ENCODE measurements around the gene DBI. TPM values are rescaled to one million over a fixed set of nuclear protein-coding genes. Genes with fewer than 3 reads are reported as not detected.

The DBI gene
- total RNA-seq, 4 donors from 2014 or later, result 17.3 to 102 (median 55.2) TPM

GRCh38 chr2:119415630-119416029 is 48.9 kb downstream of the DBI start:
- Histone ChIP-seq H3K36me3 (no peaks in the 10 kb centered on the region), H3K27me3 (no peaks in the 10 kb centered on the region), H3K4me3 (no peak overlapping the region), H3K4me1 (no peaks in the 10 kb centered on the region), H3K9me3 (no peaks in the 10 kb centered on the region), H3K27ac (no peak overlapping the region)
- TF ChIP-seq, protein P1, sequence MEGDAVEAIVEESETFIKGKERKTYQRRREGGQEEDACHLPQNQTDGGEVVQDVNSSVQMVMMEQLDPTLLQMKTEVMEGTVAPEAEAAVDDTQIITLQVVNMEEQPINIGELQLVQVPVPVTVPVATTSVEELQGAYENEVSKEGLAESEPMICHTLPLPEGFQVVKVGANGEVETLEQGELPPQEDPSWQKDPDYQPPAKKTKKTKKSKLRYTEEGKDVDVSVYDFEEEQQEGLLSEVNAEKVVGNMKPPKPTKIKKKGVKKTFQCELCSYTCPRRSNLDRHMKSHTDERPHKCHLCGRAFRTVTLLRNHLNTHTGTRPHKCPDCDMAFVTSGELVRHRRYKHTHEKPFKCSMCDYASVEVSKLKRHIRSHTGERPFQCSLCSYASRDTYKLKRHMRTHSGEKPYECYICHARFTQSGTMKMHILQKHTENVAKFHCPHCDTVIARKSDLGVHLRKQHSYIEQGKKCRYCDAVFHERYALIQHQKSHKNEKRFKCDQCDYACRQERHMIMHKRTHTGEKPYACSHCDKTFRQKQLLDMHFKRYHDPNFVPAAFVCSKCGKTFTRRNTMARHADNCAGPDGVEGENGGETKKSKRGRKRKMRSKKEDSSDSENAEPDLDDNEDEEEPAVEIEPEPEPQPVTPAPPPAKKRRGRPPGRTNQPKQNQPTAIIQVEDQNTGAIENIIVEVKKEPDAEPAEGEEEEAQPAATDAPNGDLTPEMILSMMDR (IDR thresholded peaks at IDR 0.05 in 4 of 5, conservative IDR thresholded peaks at IDR 0.05 in 1 of 5), result no peak
- no peak for TF ChIP-seq POLR2A (IDR thresholded peaks at IDR 0.05)
- in situ Hi-C loops (cut with MboI; ENCODE audit: low sequenced_read_pairs in 4 of 4), result loop anchor here in 3 of 4 donors (10.0 to 25.0 kb wide), 2 partner anchors 247 to 249 kb away; no protein-coding TSS in a partner anchor
- intact Hi-C loops (cut with DNase I; ENCODE audit: low total_unique reads), result no loop called here
- no peak for DNase-seq
- no peak for ATAC-seq

- no peaks in the 10 kb centered on the region for H3K27me3 ChIP-seq
- H3K36me3 ChIP-seq, result no peaks in the 10 kb centered on the region
- no peak for ATAC-seq
- TF ChIP-seq, protein P1 (IDR thresholded peaks at IDR 0.05 in 4 of 5, conservative IDR thresholded peaks at IDR 0.05 in 1 of 5), result no peak
- no peak for TF ChIP-seq POLR2A (IDR thresholded peaks at IDR 0.05)
- no peaks in the 10 kb centered on the region for H3K9me3 ChIP-seq
- no peak overlapping the region for H3K4me3 ChIP-seq
- no peak overlapping the region for H3K27ac ChIP-seq
- intact Hi-C loops (cut with DNase I; ENCODE audit: low total_unique reads), result no loop called here
- no peaks in the 10 kb centered on the region for H3K4me1 ChIP-seq
- no peak for DNase-seq
- in situ Hi-C loops (cut with MboI; ENCODE audit: low sequenced_read_pairs in 4 of 4), result loop anchor here in 3 of 4 donors (10.0 to 25.0 kb wide), 2 partner anchors 246 to 248 kb away; no protein-coding TSS in a partner anchor
These were observed 49.6 kb downstream of the DBI start for GRCh38 chr2:119416299-119416923.

- H3K4me1 ChIP-seq, result no peaks in the 10 kb centered on the region
- TF ChIP-seq POLR2A (IDR thresholded peaks at IDR 0.05), result no peak
- TF ChIP-seq, protein P1 (IDR thresholded peaks at IDR 0.05 in 4 of 5, conservative IDR thresholded peaks at IDR 0.05 in 1 of 5), result no peak
- ATAC-seq (no peak), DNase-seq (no peak)
- H3K9me3 ChIP-seq, result no peaks in the 10 kb centered on the region
- intact Hi-C loops (cut with DNase I; ENCODE audit: low total_unique reads) (no loop called here), in situ Hi-C loops (cut with MboI; ENCODE audit: low sequenced_read_pairs in 4 of 4) (loop anchor here in 3 of 4 donors (10.0 to 25.0 kb wide), 2 partner anchors 244 to 247 kb away; no protein-coding TSS in a partner anchor)
- no peaks in the 10 kb centered on the region for H3K36me3 ChIP-seq
- H3K27ac ChIP-seq, result no peak overlapping the region
- H3K27me3 ChIP-seq, result no peaks in the 10 kb centered on the region
- no peak overlapping the region for H3K4me3 ChIP-seq
These were observed 51.1 kb downstream of the DBI start for GRCh38 chr2:119417908-119418307.

DNA sequence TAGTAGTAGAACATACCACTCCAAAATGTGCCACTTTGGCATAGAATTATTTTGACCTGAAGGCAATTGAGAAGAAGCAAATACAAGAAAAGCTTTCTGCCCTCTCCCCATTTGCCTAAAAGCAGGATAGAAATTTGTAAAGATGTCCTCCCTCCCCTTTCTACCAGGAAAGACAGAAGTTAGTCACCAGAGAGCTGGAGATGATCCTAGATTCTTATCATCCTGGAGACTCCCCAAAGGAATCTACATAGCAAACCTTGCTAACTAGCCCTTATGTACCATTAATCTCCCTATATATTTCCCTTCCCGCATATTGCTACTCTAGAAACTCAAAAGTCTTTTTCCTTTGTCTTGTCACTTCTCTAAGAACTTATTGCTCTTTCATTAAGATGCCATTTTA is 52.3 kb downstream of the DBI start:
- Histone ChIP-seq H3K4me1 (no peaks in the 10 kb centered on the region), H3K4me3 (no peak overlapping the region), H3K27me3 (no peaks in the 10 kb centered on the region), H3K9me3 (no peaks in the 10 kb centered on the region), H3K27ac (no peak overlapping the region), H3K36me3 (no peaks in the 10 kb centered on the region)
- no peak for ATAC-seq
- in situ Hi-C loops (cut with MboI; ENCODE audit: low sequenced_read_pairs in 4 of 4), result loop anchor here in 3 of 4 donors (10.0 to 25.0 kb wide), 2 partner anchors 243 to 246 kb away; no protein-coding TSS in a partner anchor
- intact Hi-C loops (cut with DNase I; ENCODE audit: low total_unique reads), result no loop called here
- no peak for DNase-seq
- TF ChIP-seq, protein P1 (IDR thresholded peaks at IDR 0.05 in 4 of 5, conservative IDR thresholded peaks at IDR 0.05 in 1 of 5), result no peak
- no peak for TF ChIP-seq POLR2A (IDR thresholded peaks at IDR 0.05)
